OCI-LY1 (cell line): Measurements from ENCODE around the gene SLC13A5.
A peak's percentile ranks its signal among the peaks of the same experiment; 100 is the strongest.

Source experiments
- H2AFZ ChIP-seq: fragments of 200-600 bp; sonication (generic), shearing (Covaris generic); 2 replicates; pipeline ENCODE4 v1.6.0; 2014; ENCODE audit warnings: antibody characterized with exemption, mild to moderate bottlenecking, low read length
- H3F3A ChIP-seq: fragments of 200-600 bp; sonication (generic), shearing (Covaris generic); 2 replicates; pipeline ENCODE4 v1.6.0; 2014; ENCODE audit warnings: mild to moderate bottlenecking, antibody characterized with exemption, low read length, moderate library complexity; ENCODE audit not compliant: insufficient read depth
- H3K27ac ChIP-seq: fragments of 200-600 bp; sonication (generic); 2 replicates; pipeline ENCODE4 v1.5.1; 2014; ENCODE audit warnings: low read length, mixed run types, mild to moderate bottlenecking, low read depth; ENCODE audit not compliant: poor library complexity, severe bottlenecking
- H3K27me3 ChIP-seq: fragments of 200-600 bp; sonication (generic); 2 replicates; pipeline ENCODE4 v1.6.0; 2014; ENCODE audit warnings: antibody characterized with exemption, mild to moderate bottlenecking, low read length, moderate library complexity; ENCODE audit not compliant: insufficient read depth
- H3K36me3 ChIP-seq: fragments of 200-600 bp; sonication (generic); 2 replicates; pipeline ENCODE4 v1.6.1; 2014; ENCODE audit warnings: mild to moderate bottlenecking, antibody characterized with exemption, low read length, moderate library complexity, mixed read lengths; ENCODE audit not compliant: insufficient read depth
- H3K4me1 ChIP-seq: fragments of 200-600 bp; sonication (generic); 2 replicates; pipeline ENCODE4 v1.5.1; 2014; ENCODE audit warnings: mild to moderate bottlenecking, low read length, moderate library complexity; ENCODE audit not compliant: insufficient read depth, severe bottlenecking
- H3K4me2 ChIP-seq: fragments of 200-600 bp; sonication (generic), shearing (Covaris generic); 2 replicates; pipeline ENCODE4 v1.6.1; 2014; ENCODE audit warnings: low read length
- H3K4me3 ChIP-seq: fragments of 200-600 bp; sonication (generic); 2 replicates; pipeline ENCODE4 v1.5.1; 2014; ENCODE audit warnings: low read length, low read depth, mild to moderate bottlenecking, mixed read lengths; ENCODE audit not compliant: poor library complexity, severe bottlenecking
- H3K79me2 ChIP-seq: fragments of 200-600 bp; shearing (Covaris generic); 2 replicates; pipeline ENCODE4 v1.6.1; 2016; ENCODE audit warnings: mixed run types, low read length, mixed read lengths; ENCODE audit not compliant: insufficient read depth
- H3K9ac ChIP-seq: fragments of 200-600 bp; sonication (generic), shearing (Covaris generic); 2 replicates; pipeline ENCODE4 v1.6.1; 2014; ENCODE audit warnings: mild to moderate bottlenecking, low read length, mixed read lengths
- H3K9me2 ChIP-seq: fragments of 200-600 bp; sonication (generic), shearing (Covaris generic); 2 replicates; pipeline ENCODE4 v1.6.1; 2014; ENCODE audit warnings: low read depth, mild to moderate bottlenecking, low read length, mixed read lengths
- H3K9me3 ChIP-seq: fragments of 200-600 bp; shearing (Covaris generic); 2 replicates; pipeline ENCODE4 v1.6.1; 2014; ENCODE audit warnings: low read length, mixed read lengths
- H4K20me1 ChIP-seq: fragments of 200-600 bp; sonication (generic), shearing (Covaris generic); 2 replicates; pipeline ENCODE4 v1.6.0; 2016; ENCODE audit warnings: mild to moderate bottlenecking, low read length; ENCODE audit not compliant: insufficient read depth
- CTCF ChIP-seq: fragments of 200-600 bp; sonication (generic), shearing (Covaris generic); IDR thresholded peaks from 2 replicates; pipeline ENCODE4 v1.5.1; 2017; ENCODE audit warnings: mild to moderate bottlenecking, antibody characterized with exemption, low read length, moderate library complexity, mixed read lengths
- EZH2 ChIP-seq: fragments of 200-600 bp; sonication (generic), shearing (Covaris generic); IDR thresholded peaks from 2 replicates; pipeline ENCODE4 v1.8.0; 2017; ENCODE audit warnings: borderline replicate concordance, mixed run types, mild to moderate bottlenecking, antibody characterized with exemption, low read length, moderate library complexity, mixed read lengths

The SLC13A5 gene

GRCh38 chr17:6756425-6757031, 43.4 kb upstream of the SLC13A5 start:
- TF ChIP-seq CTCF (no peak), EZH2 (no peak)
- H3K36me3 ChIP-seq = no peaks in the 10 kb centered on the region
- H3K27me3 ChIP-seq = no peaks in the 10 kb centered on the region
- H4K20me1 ChIP-seq = no peaks in the 10 kb centered on the region
- no peak overlapping the region for H2AFZ ChIP-seq
- H3K9ac ChIP-seq = no peak overlapping the region
- H3K4me2 ChIP-seq = peak overlapping the region; percentile 51; the same call in 1 of the 2 replicates
- H3K4me1 ChIP-seq = no peaks in the 10 kb centered on the region
- H3F3A ChIP-seq = no peaks in the 10 kb centered on the region
- no peak overlapping the region for H3K27ac ChIP-seq
- no peaks in the 10 kb centered on the region for H3K79me2 ChIP-seq
- H3K9me2 ChIP-seq = no peaks in the 10 kb centered on the region
- H3K4me3 ChIP-seq = no peak overlapping the region
- no peaks in the 10 kb centered on the region for H3K9me3 ChIP-seq

GRCh38 chr17:6755731-6756184, 42.6 kb upstream of the SLC13A5 start, which contains the start of gene XAF1:
TSS of gene XAF1 (plus strand) at chr17:6756046. CDS start at chr17:6756079, 33 bp downstream.
- no peaks in the 10 kb centered on the region for H3K4me1 ChIP-seq
- H3K36me3 ChIP-seq = no peaks in the 10 kb centered on the region
- no peaks in the 10 kb centered on the region for H3K27me3 ChIP-seq
- H3K27ac ChIP-seq = no peak within 1 kb of the TSS
- H3K9me2 ChIP-seq = no peaks in the 10 kb centered on the region
- H2AFZ ChIP-seq = no peak within 1 kb of the TSS
- no peak within 1 kb of the TSS for H3K9ac ChIP-seq
- H3K4me2 ChIP-seq = peak within 1 kb of the TSS; percentile 51
- no peak for TF ChIP-seq EZH2
- TF ChIP-seq CTCF = no peak
- no peaks in the 10 kb centered on the region for H3F3A ChIP-seq
- H4K20me1 ChIP-seq = no peaks in the 10 kb centered on the region
- H3K79me2 ChIP-seq = no peaks in the 10 kb centered on the region
- peak within 1 kb of the TSS; percentile 23 for H3K4me3 ChIP-seq
- H3K9me3 ChIP-seq = no peaks in the 10 kb centered on the region

GRCh38 chr17:6755281-6755680, 42.1 kb upstream of the SLC13A5 start:
- H3F3A ChIP-seq = no peaks in the 10 kb centered on the region
- no peaks in the 10 kb centered on the region for H3K4me1 ChIP-seq
- H3K27ac ChIP-seq = no peak overlapping the region
- TF ChIP-seq CTCF (no peak), EZH2 (no peak)
- H4K20me1 ChIP-seq = no peaks in the 10 kb centered on the region
- H3K9me3 ChIP-seq = no peaks in the 10 kb centered on the region
- H3K9me2 ChIP-seq = no peaks in the 10 kb centered on the region
- no peaks in the 10 kb centered on the region for H3K79me2 ChIP-seq
- H3K4me2 ChIP-seq = no peak overlapping the region
- no peak overlapping the region for H3K9ac ChIP-seq
- H2AFZ ChIP-seq = no peak overlapping the region
- H3K36me3 ChIP-seq = no peaks in the 10 kb centered on the region
- H3K4me3 ChIP-seq = no peak overlapping the region
- no peaks in the 10 kb centered on the region for H3K27me3 ChIP-seq
